Cardiac fibroblast (primary cell): ENCODE results near the gene HK2.

Experiments used
- DNase-seq, 2 donors: peaks; one replicate each; pipeline versions ENCODE4 v3.0.0 to v3.0.0-alpha.2; 2010; ENCODE audit warnings: low read depth in 2 of 2
- H3K4me3 ChIP-seq, 2 donors: replicated peaks in 1 of 2; 1 replicate in 1 of 2; 2 replicates in 1 of 2; pipeline ENCODE4 v1.5.1; 2011; ENCODE audit warnings: low read depth in 2 of 2, low read length in 2 of 2, mild to moderate bottlenecking in 2 of 2, moderate library complexity in 1 of 2
- CTCF ChIP-seq: IDR thresholded peaks from one replicate; pipeline ENCODE4 v1.5.1; 2011; ENCODE audit warnings: low read depth, mild to moderate bottlenecking, low read length, inconsistent platforms

Gene HK2

GRCh38 chr2:74864728-74865722, 31.1 kb downstream of the HK2 start:
- H3K4me3 ChIP-seq, result no peak overlapping the region
- DNase-seq, result peak; percentile 47 to 61
- no peak for TF ChIP-seq CTCF

GRCh38 chr2:74865770-74866674, 32.1 kb downstream of the HK2 start:
- DNase-seq, result no peak
- no peak for TF ChIP-seq CTCF

GRCh38 chr2:74867841-74868658, 34.1 kb downstream of the HK2 start:
- no peak overlapping the region for H3K4me3 ChIP-seq
- no peak for TF ChIP-seq CTCF
- DNase-seq, result peak in 1 of 2 donors; percentile 83

More at GRCh38 chr2:74865770-74866674, 32.1 kb downstream of the HK2 start:
- no peak overlapping the region for H3K4me3 ChIP-seq

GRCh38 chr2:74869517-74869916, 35.6 kb downstream of the HK2 start:
- no peak for TF ChIP-seq CTCF
- no peak overlapping the region for H3K4me3 ChIP-seq
- no peak for DNase-seq

GRCh38 chr2:74870951-74871350, 37.0 kb downstream of the HK2 start:
- H3K4me3 ChIP-seq, result no peak overlapping the region
- no peak for TF ChIP-seq CTCF

GRCh38 chr2:74871414-74871813, 37.5 kb downstream of the HK2 start:
- no peak overlapping the region for H3K4me3 ChIP-seq
- no peak for DNase-seq
- no peak for TF ChIP-seq CTCF

More at GRCh38 chr2:74870951-74871350, 37.0 kb downstream of the HK2 start:
- no peak for DNase-seq
